C4-2B (cell line): ENCODE data around the gene ATP8B4.

Experiments
- H3K27ac ChIP-seq: fragments of 450-650 bp; 2 replicates; pipeline ENCODE4 v1.5.1; 2017
- CTCF ChIP-seq: fragments of 450-650 bp; conservative IDR thresholded peaks from 2 replicates; pipeline ENCODE4 v1.5.1; 2017; ENCODE audit warnings: mild to moderate bottlenecking
- ZFX ChIP-seq: fragments of 450-650 bp; IDR thresholded peaks from 2 replicates; pipeline ENCODE4 v1.6.1; 2017

Gene ATP8B4

GRCh38 chr15:49877873-49878521 lies 241.0 kb downstream of the ATP8B4 start:
- no peak overlapping the region for H3K27ac ChIP-seq
- TF ChIP-seq ZFX (no peak), CTCF (no peak)

GRCh38 chr15:49877117-49877872 lies 241.7 kb downstream of the ATP8B4 start:
- TF ChIP-seq ZFX (no peak), CTCF (peak; percentile 25)
- H3K27ac ChIP-seq = no peak overlapping the region

- TF ChIP-seq ZFX (no peak), CTCF (peak; percentile 51)
- no peak overlapping the region for H3K27ac ChIP-seq
Measured at GRCh38 chr15:49876401-49877038, 242.5 kb downstream of the ATP8B4 start.

- TF ChIP-seq ZFX (no peak), CTCF (peak; percentile 39)
- H3K27ac ChIP-seq = no peak overlapping the region
Measured at GRCh38 chr15:49875392-49875791, 243.6 kb downstream of the ATP8B4 start.

GRCh38 chr15:49870472-49870871 lies 248.6 kb downstream of the ATP8B4 start:
- TF ChIP-seq CTCF (no peak), ZFX (no peak)
- no peak overlapping the region for H3K27ac ChIP-seq

- H3K27ac ChIP-seq = no peak overlapping the region
- no peak for TF ChIP-seq ZFX
- no peak for TF ChIP-seq CTCF
Measured at GRCh38 chr15:49868348-49868747, 250.7 kb downstream of the ATP8B4 start.
